Nephron progenitor cell (in vitro differentiated cells): ENCODE data around the gene PPP2R5A.

Experiments used
- DNase-seq: peaks from one replicate; pipeline ENCODE4 v3.0.0; 2021
- H3K27ac Mint-ChIP-seq: 2 replicates; pipeline ENCODE4 v1.8.0; 2021; ENCODE audit warnings: mild to moderate bottlenecking, moderate library complexity, mixed read lengths
- H3K27me3 Mint-ChIP-seq: 2 replicates; pipeline ENCODE4 v1.8.0; 2021; ENCODE audit warnings: mild to moderate bottlenecking, low read depth, mixed read lengths; ENCODE audit not compliant: poor library complexity
- H3K36me3 Mint-ChIP-seq: 2 replicates; pipeline ENCODE4 v1.8.0; 2021; ENCODE audit warnings: low read depth, mixed read lengths
- H3K4me1 Mint-ChIP-seq: 2 replicates; pipeline ENCODE4 v1.8.0; 2021; ENCODE audit warnings: mixed read lengths
- H3K4me3 Mint-ChIP-seq: 2 replicates; pipeline ENCODE4 v1.8.0; 2021; ENCODE audit warnings: mild to moderate bottlenecking, moderate library complexity, mixed read lengths
- H3K9me3 Mint-ChIP-seq: 2 replicates; pipeline ENCODE4 v1.8.0; 2021; ENCODE audit warnings: mild to moderate bottlenecking, moderate library complexity, mixed read lengths
- CTCF ChIP-seq: fragments of 200-600 bp; sonication (generic); IDR thresholded peaks from 2 replicates; pipeline ENCODE4 v1.5.0; 2021; ENCODE audit warnings: antibody characterized with exemption

Gene PPP2R5A

GRCh38 chr1:212401838-212402582, 116.8 kb downstream of the PPP2R5A start:
- Mint-ChIP-seq H3K4me1 (no peaks in the 10 kb centered on the region), H3K9me3 (peaks cover 21% of the 10 kb centered on the region), H3K36me3 (peaks cover 90% of the 10 kb centered on the region), H3K27me3 (no peaks in the 10 kb centered on the region), H3K27ac (no peak overlapping the region), H3K4me3 (no peak overlapping the region)
- no peak for DNase-seq
- no peak for TF ChIP-seq CTCF

GRCh38 chr1:212402666-212403321, 117.6 kb downstream of the PPP2R5A start:
- no peak overlapping the region for H3K4me3 Mint-ChIP-seq
- no peaks in the 10 kb centered on the region for H3K27me3 Mint-ChIP-seq
- peaks cover 18% of the 10 kb centered on the region for H3K9me3 Mint-ChIP-seq
- H3K36me3 Mint-ChIP-seq = peaks cover 90% of the 10 kb centered on the region
- no peaks in the 10 kb centered on the region for H3K4me1 Mint-ChIP-seq
- no peak for TF ChIP-seq CTCF
- H3K27ac Mint-ChIP-seq = no peak overlapping the region
- DNase-seq = no peak

DNA sequence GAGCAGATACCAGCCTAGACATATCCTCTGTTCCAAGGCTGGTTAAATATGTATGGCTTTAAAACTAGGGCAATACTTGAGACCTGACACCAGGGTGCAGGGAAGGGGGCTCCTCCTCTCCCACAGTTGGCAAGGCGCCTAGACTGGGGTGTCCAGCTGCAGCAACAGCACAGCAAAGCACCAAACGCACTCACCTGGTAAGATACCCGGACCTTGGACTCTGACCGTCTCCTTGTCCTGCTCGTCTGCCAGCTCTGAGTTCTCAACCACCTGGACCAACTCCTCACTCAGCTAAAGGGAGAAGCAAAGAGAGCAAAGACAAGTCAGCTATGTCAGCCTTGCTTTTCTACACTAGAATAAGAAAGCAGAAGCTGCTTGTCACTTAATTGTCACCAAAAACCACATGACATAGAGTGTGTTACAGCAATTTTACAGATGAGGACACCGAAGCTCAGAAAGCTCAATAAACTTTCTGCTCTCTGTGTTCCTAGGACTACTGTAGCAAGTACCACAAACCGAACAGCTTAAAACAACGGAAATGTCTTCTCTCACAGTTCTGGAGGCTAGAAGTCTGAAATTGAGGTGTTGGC, 125.1 kb downstream of the PPP2R5A start:
- DNase-seq = no peak
- TF ChIP-seq CTCF = no peak
- Mint-ChIP-seq H3K27ac (no peak overlapping the region), H3K4me1 (peaks cover 21% of the 10 kb centered on the region), H3K36me3 (peaks cover 68% of the 10 kb centered on the region), H3K27me3 (peaks cover 11% of the 10 kb centered on the region), H3K9me3 (peaks cover 8% of the 10 kb centered on the region), H3K4me3 (no peak overlapping the region)
